Spleen (tissue), 11 donors: Measurements from ENCODE around the gene ADRA2B. TPM values are rescaled to one million over a fixed set of nuclear protein-coding genes. Genes with fewer than 3 reads are reported as not detected.

ENCODE experiments used
- DNase-seq: peaks from one replicate; pipeline ENCODE4 v3.0.0-alpha.2; 2020
- H3K27ac ChIP-seq, 8 donors: fragments of 200-600 bp; sonication (generic) in 7 of 8; 1 replicate in 4 of 8; 2 replicates in 4 of 8; pipeline versions ENCODE4 v1.5.0 to v1.8.0; 2016 to 2021; ENCODE audit warnings: inconsistent platforms in 4 of 8, mild to moderate bottlenecking in 4 of 8, moderate library complexity in 1 of 8
- H3K27me3 ChIP-seq, 7 donors: fragments of 200-600 bp; sonication (generic) in 6 of 7; replicated peaks in 1 of 7; 1 replicate in 4 of 7; 2 replicates in 3 of 7; pipeline versions ENCODE4 v1.5.0 to v1.8.0; 2016 to 2021; ENCODE audit warnings: inconsistent platforms in 3 of 7, mild to moderate bottlenecking in 1 of 7
- H3K36me3 ChIP-seq, 6 donors: fragments of 200-600 bp; sonication (generic) in 5 of 6; 1 replicate in 4 of 6; 2 replicates in 2 of 6; pipeline versions ENCODE4 v1.5.0 to v1.8.0; 2016 to 2021; ENCODE audit warnings: inconsistent platforms in 2 of 6
- H3K4me1 ChIP-seq, 6 donors: fragments of 200-600 bp; sonication (generic) in 5 of 6; 1 replicate in 3 of 6; 2 replicates in 3 of 6; pipeline versions ENCODE4 v1.5.0 to v1.8.0; 2016 to 2021; ENCODE audit warnings: inconsistent platforms in 3 of 6
- H3K4me3 ChIP-seq, 8 donors: fragments of 200-600 bp; sonication (generic) in 7 of 8; 1 replicate in 4 of 8; 2 replicates in 4 of 8; pipeline versions ENCODE4 v1.5.0 to v1.8.0; 2016 to 2021; ENCODE audit warnings: inconsistent platforms in 4 of 8, mild to moderate bottlenecking in 4 of 8, moderate library complexity in 2 of 8
- H3K9me3 ChIP-seq, 8 donors: fragments of 200-600 bp; sonication (generic) in 7 of 8; 1 replicate in 4 of 8; 2 replicates in 4 of 8; pipeline versions ENCODE4 v1.5.0 to v1.8.0; 2016 to 2021; ENCODE audit warnings: inconsistent platforms in 4 of 8
- CTCF ChIP-seq, 11 experiments: fragments of 200-600 bp in 7 of 11; fragments of 450-650 bp in 4 of 11; sonication (generic) in 4 of 11; IDR thresholded peaks in 8 of 11; conservative IDR thresholded peaks in 3 of 11; 1 replicate in 7 of 11; 2 replicates in 4 of 11; pipeline versions ENCODE4 v1.4.0 to v1.8.0; 2016 to 2021; ENCODE audit warnings: antibody characterized with exemption in 11 of 11, inconsistent platforms in 4 of 11, mild to moderate bottlenecking in 1 of 11
- POLR2A ChIP-seq, 3 donors: fragments of 450-650 bp; IDR thresholded peaks; one replicate each; pipeline ENCODE4 v1.5.1; 2017; ENCODE audit warnings: antibody characterized with exemption in 3 of 3, mild to moderate bottlenecking in 1 of 3
- POLR2AphosphoS5 ChIP-seq, 3 donors: sonication (generic); formaldehyde crosslinking; IDR thresholded peaks; one replicate each; pipeline ENCODE4 v1.5.1; 2017; ENCODE audit warnings: antibody characterized with exemption in 3 of 3
- WGBS, 5 donors: extraction: QIAGEN DNeasy Blood & Tissue Kit in 3 of 5; methylation state at CpG; one replicate each; pipeline versions ENCODE4 v1.1.5 to v1.1.7; 2013 to 2018; 5-methylcytosine and 5-hydroxymethylcytosine counted together
- intact Hi-C: fragments of 100-400 bp; cut with DNase I; formaldehyde crosslinking; loops from one replicate; pipeline ENCODE4 v1.15.0; 2023; ENCODE audit warnings: low total_unique reads
- polyA plus RNA-seq, 3 donors: library from polyadenylated mRNA; stranded (reverse); fragments of 200-250 nt; gene quantifications; one replicate each; pipeline ENCODE4 v1.2.1, GENCODE V29; 2013
- total RNA-seq, 7 donors: library from RNA; depleted of rRNA in 3 of 7; stranded (reverse); fragments of >200 nt in 3 of 7; fragmentation: NEBNext Ultra II Directional in 4 of 7; extraction: Animal tissue kit (Norgen Biotek cat#: 25700) in 4 of 7; gene quantifications; one replicate each; pipeline versions ENCODE4 v1.1.0 to v1.2.1, GENCODE V29; 2016 to 2021
- donor health status: healthy with polysubstance abuse.
- donor health status: DM: no; HTN: no; CAD: no; lungs with moderate emphysema.
- donor health status: DM: no; HTN: no; CAD: no.
- donor health status: Bipolar disorder and iron deficiency.
- donor health status: healthy.
- donor health status: DM: no; HTN: no; CAD: no.
- donor health status: DM: yes; HTN: yes; CAD: no.

Gene ADRA2B
- total and polyA plus RNA-seq, 10 donors: 1.8 to 14.2 (median 5.2) TPM

GRCh38 chr2:96145036-96145847 is 28.9 kb upstream of the ADRA2B start, which contains the start of gene DUSP2:
Gene DUSP2, minus strand, starts transcription at chr2:96145440. Its CDS starts 86 bp downstream, at chr2:96145354.
- peaks cover 27 to 86% (median 72%) of the 10 kb centered on the region in 6 donors for H3K4me1 ChIP-seq

GRCh38 chr2:96144481-96145035 is 28.2 kb upstream of the ADRA2B start:
- DNase-seq: peak; percentile 92
- TF ChIP-seq POLR2AphosphoS5 (IDR thresholded peaks at IDR 0.05) (peak in 2 of 3 donors; percentile 4 to 12), CTCF (IDR thresholded peaks at IDR 0.05 in 8 of 11, conservative IDR thresholded peaks at IDR 0.05 in 3 of 11) (no peak), POLR2A (IDR thresholded peaks at IDR 0.05) (no peak)
- intact Hi-C loops: no loop called here
- Histone ChIP-seq H3K27me3 (no peaks in the 10 kb centered on the region), H3K27ac (peak overlapping the region; percentile 74 to 95 (median 86)), H3K9me3 (no peaks in the 10 kb centered on the region), H3K4me3 (peak overlapping the region; percentile 58 to 91 (median 67)), H3K4me1 (peaks cover 27 to 86% (median 72%) of the 10 kb centered on the region in 6 donors), H3K36me3 (peaks cover 0 to 33% (median 0%) of the 10 kb centered on the region in 6 donors)
- WGBS, 5 donors: 0 to 8% (median 6%) methylated on average over 2 to 35 of the region's 35 CpGs

More at GRCh38 chr2:96145036-96145847, 28.9 kb upstream of the ADRA2B start, which contains the start of gene DUSP2:
- Histone ChIP-seq H3K9me3 (no peaks in the 10 kb centered on the region), H3K36me3 (peaks cover 0 to 33% (median 0%) of the 10 kb centered on the region in 6 donors), H3K27ac (peak within 1 kb of the TSS; percentile 74 to 95 (median 86)), H3K4me3 (peak within 1 kb of the TSS; percentile 58 to 91 (median 67)), H3K27me3 (no peaks in the 10 kb centered on the region)
- intact Hi-C loops: no loop called here
- TF ChIP-seq POLR2AphosphoS5 (IDR thresholded peaks at IDR 0.05): peak; percentile 98 to 99 (median 98)
- peak in 2 of 3 donors; percentile 96 for TF ChIP-seq POLR2A (IDR thresholded peaks at IDR 0.05)
- peak in 2 of 11 experiments; percentile 6 to 22 for TF ChIP-seq CTCF (IDR thresholded peaks at IDR 0.05 in 8 of 11, conservative IDR thresholded peaks at IDR 0.05 in 3 of 11)
- 0 to 5% (median 1%) methylated on average over 21 to 94 of the region's 94 CpGs for WGBS, 5 donors
- peak; percentile 96 for DNase-seq

GRCh38 chr2:96143848-96144480 is 27.6 kb upstream of the ADRA2B start:
- intact Hi-C loops: no loop called here
- Histone ChIP-seq H3K4me1 (peaks cover 27 to 88% (median 71%) of the 10 kb centered on the region in 6 donors), H3K27ac (peak overlapping the region in 7 of 8 donors; percentile 78 to 95 (median 91)), H3K27me3 (no peaks in the 10 kb centered on the region), H3K36me3 (peaks cover 0 to 33% (median 0%) of the 10 kb centered on the region in 6 donors), H3K9me3 (no peaks in the 10 kb centered on the region), H3K4me3 (peak overlapping the region; percentile 58 to 91 (median 67))
- DNase-seq: peak; percentile 84
- WGBS, 5 donors: 58 to 75% (median 68%) methylated on average over 4 to 23 of the region's 23 CpGs
- peak in 8 of 11 experiments; percentile 18 to 54 (median 27) for TF ChIP-seq CTCF (IDR thresholded peaks at IDR 0.05 in 8 of 11, conservative IDR thresholded peaks at IDR 0.05 in 3 of 11)
- TF ChIP-seq POLR2A (IDR thresholded peaks at IDR 0.05): no peak
- peak; percentile 30 to 43 (median 41) for TF ChIP-seq POLR2AphosphoS5 (IDR thresholded peaks at IDR 0.05)
